WTC11 (cell line): ENCODE data around the gene MRPL11. TPM values are rescaled to one million over a fixed set of nuclear protein-coding genes. Genes with fewer than 3 reads are reported as not detected.

Experiments used
- ATAC-seq: fragments of 200-7000 bp; cut with Tn5 transposase; 2 replicates; pipeline ENCODE4 v1.10.0; 2021; ENCODE audit warnings: mild to moderate bottlenecking, moderate library complexity
- CTCF ChIA-PET: fragments of 300-600 bp; sonication (Branson Sonifier 250); formaldehyde crosslinking; loops from one replicate; lab custom pipeline; 2021; ENCODE audit warnings: antibody characterized with exemption; lab: Charles Lee
- POLR2A ChIA-PET: fragments of 350-600 bp; sonication (Branson Sonifier 250); formaldehyde crosslinking; loops from one replicate; lab custom pipeline; 2021; ENCODE audit warnings: antibody characterized with exemption; lab: Charles Lee
- DNase-seq: peaks from one replicate; pipeline ENCODE4 v3.0.0; 2021; ENCODE audit warnings: low spot score
- H3K27ac Mint-ChIP-seq: 2 replicates; pipeline ENCODE4 v1.8.0; 2021; ENCODE audit warnings: mixed read lengths
- H3K27me3 Mint-ChIP-seq: 2 replicates; pipeline ENCODE4 v1.8.0; 2021; ENCODE audit warnings: low read depth, mild to moderate bottlenecking, moderate library complexity, mixed read lengths
- H3K36me3 Mint-ChIP-seq: 2 replicates; pipeline ENCODE4 v1.8.0; 2021; ENCODE audit warnings: mixed read lengths
- H3K4me1 Mint-ChIP-seq: 2 replicates; pipeline ENCODE4 v1.8.0; 2022; ENCODE audit warnings: mixed read lengths
- H3K4me3 Mint-ChIP-seq: 2 replicates; pipeline ENCODE4 v1.8.0; 2021; ENCODE audit warnings: mild to moderate bottlenecking, moderate library complexity, mixed read lengths
- H3K9me3 Mint-ChIP-seq: 2 replicates; pipeline ENCODE4 v1.8.0; 2021; ENCODE audit warnings: mixed read lengths
- CREM ChIP-seq: sonication (generic); formaldehyde crosslinking; IDR thresholded peaks from 2 replicates; pipeline ENCODE4 v1.8.1; 2022; ENCODE audit warnings: mild to moderate bottlenecking, missing genetic modification reagents, moderate library complexity
- ESRRA ChIP-seq: sonication (generic); formaldehyde crosslinking; IDR thresholded peaks from 2 replicates; pipeline ENCODE4 v1.8.1; 2022; ENCODE audit warnings: mild to moderate bottlenecking, missing genetic modification reagents, borderline replicate concordance
- JAZF1 ChIP-seq: fragments of 250-450 bp; sonication (Bioruptor Pico); IDR thresholded peaks from 2 replicates; pipeline ENCODE4 v1.9.0; 2021; ENCODE audit warnings: moderate library complexity, mild to moderate bottlenecking, inconsistent platforms
- OVOL2 ChIP-seq: fragments of 250-450 bp; sonication (Bioruptor Pico); IDR thresholded peaks from 2 replicates; pipeline ENCODE4 v1.9.0; 2021; ENCODE audit warnings: mild to moderate bottlenecking, borderline replicate concordance
- PRRX2 ChIP-seq: fragments of 250-450 bp; sonication (Bioruptor Pico); IDR thresholded peaks from 2 replicates; pipeline ENCODE4 v1.8.0; 2021; ENCODE audit warnings: mild to moderate bottlenecking
- TEAD4 ChIP-seq: sonication (generic); formaldehyde crosslinking; IDR thresholded peaks from 2 replicates; pipeline ENCODE4 v1.8.0; 2022; ENCODE audit warnings: mild to moderate bottlenecking, missing genetic modification reagents
- ZBTB21 ChIP-seq: sonication (generic); formaldehyde crosslinking; IDR thresholded peaks from 2 replicates; pipeline ENCODE4 v1.8.1; 2023; ENCODE audit warnings: mild to moderate bottlenecking, missing genetic modification reagents, borderline replicate concordance
- ZNF138 ChIP-seq: sonication (generic); formaldehyde crosslinking; conservative IDR thresholded peaks from 2 replicates; pipeline ENCODE4 v1.8.1; 2022; ENCODE audit warnings: mild to moderate bottlenecking, moderate library complexity, missing genetic modification reagents
- ZNF317 ChIP-seq: sonication (generic); formaldehyde crosslinking; IDR thresholded peaks from 2 replicates; pipeline ENCODE4 v1.8.1; 2023; ENCODE audit warnings: low read depth, mild to moderate bottlenecking, moderate library complexity, missing genetic modification reagents, borderline replicate concordance
- total RNA-seq: library from RNA; stranded (reverse); gene quantifications from 3 replicates; pipeline ENCODE4 v1.2.3, GENCODE V29; 2021
- TF ChIP-seq, protein P1 (sequence below): fragments of 250-450 bp; sonication (Bioruptor Pico); conservative IDR thresholded peaks from 2 replicates; pipeline ENCODE4 v1.9.0; 2021; ENCODE audit warnings: mild to moderate bottlenecking
- TF ChIP-seq, protein P2 (sequence below): sonication (generic); formaldehyde crosslinking; IDR thresholded peaks from 2 replicates; pipeline ENCODE4 v1.8.0; 2023; ENCODE audit warnings: mild to moderate bottlenecking, missing genetic modification reagents
- TF ChIP-seq, protein P3 (sequence below): sonication (generic); formaldehyde crosslinking; conservative IDR thresholded peaks from 2 replicates; pipeline ENCODE4 v1.8.1; 2022; ENCODE audit warnings: mild to moderate bottlenecking, missing genetic modification reagents
- TF ChIP-seq, protein P4 (sequence below): sonication (generic); formaldehyde crosslinking; IDR thresholded peaks from 2 replicates; pipeline ENCODE4 v1.8.0; 2023; ENCODE audit warnings: missing genetic modification reagents, mild to moderate bottlenecking, borderline replicate concordance
- TF ChIP-seq, protein P5 (sequence below): fragments of 250-450 bp; sonication (Bioruptor Pico); IDR thresholded peaks from 2 replicates; pipeline ENCODE4 v1.9.0; 2021; ENCODE audit warnings: mild to moderate bottlenecking
- TF ChIP-seq, protein P6 (sequence below): fragments of 250-450 bp; sonication (Bioruptor Pico); IDR thresholded peaks from 2 replicates; pipeline ENCODE4 v2.1.2; 2022; ENCODE audit warnings: mild to moderate bottlenecking, moderate library complexity
- TF ChIP-seq, protein P7 (sequence below): fragments of 250-450 bp; sonication (Bioruptor Pico); IDR thresholded peaks from 2 replicates; pipeline ENCODE4 v1.9.0; 2021; ENCODE audit warnings: mild to moderate bottlenecking, borderline replicate concordance
- TF ChIP-seq, protein P8 (sequence below): fragments of 200-600 bp; IDR thresholded peaks from 2 replicates; pipeline ENCODE4 v1.8.0; 2022; ENCODE audit warnings: antibody characterized with exemption

MRPL11 gene
- total RNA-seq, 1 experiment from 2014 or later: 137 TPM

DNA sequence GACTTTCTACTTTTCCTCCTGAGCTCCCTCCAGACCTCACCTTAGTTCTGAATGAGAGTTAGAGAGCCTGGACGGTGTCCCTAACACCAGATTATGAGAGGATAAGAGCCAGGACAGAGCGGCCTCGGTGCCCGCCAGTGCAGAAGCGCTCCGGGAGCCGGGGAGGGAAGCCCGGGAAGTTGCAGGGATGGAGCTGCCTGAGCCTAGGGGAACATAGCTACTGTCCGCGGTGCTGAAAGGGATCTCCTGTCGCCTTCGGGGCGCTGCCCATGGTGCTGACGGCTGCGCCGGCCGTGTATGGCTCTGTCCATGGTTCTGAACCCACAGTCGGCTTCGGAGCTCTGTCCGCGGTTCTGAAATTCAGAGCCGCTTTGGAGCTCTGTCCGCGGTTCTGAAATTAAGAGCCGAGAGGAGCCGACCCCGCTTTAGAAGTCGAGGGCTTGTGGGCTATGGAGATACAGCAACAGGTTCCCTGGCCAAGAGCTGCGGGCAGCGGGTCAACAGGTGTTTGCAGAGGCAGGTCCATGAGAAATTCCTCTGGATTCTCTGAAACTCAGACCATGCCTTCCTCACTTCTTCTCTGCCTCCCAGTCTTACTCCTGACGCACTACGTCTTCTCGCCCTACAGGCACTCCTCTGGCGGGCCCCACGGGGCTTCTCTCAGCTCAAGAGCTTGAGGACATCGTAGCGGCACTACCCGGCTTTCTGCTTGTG lies 17.0 kb downstream of the MRPL11 start:
- peak; percentile 55 for ATAC-seq
- CTCF ChIA-PET: interaction anchor here (0.7 to 5.2 kb wide), 26 partner anchors 8 to 554 kb away, joined by 3 to 56 read pairs (median 6); partner anchors contain the start of genes DPP3, MRPL11, PELI3 and RBM4
- peak; percentile 95 for DNase-seq
- H3K36me3 Mint-ChIP-seq: no peaks in the 10 kb centered on the region
- no peaks in the 10 kb centered on the region for H3K9me3 Mint-ChIP-seq
- peaks cover 77% of the 10 kb centered on the region for H3K27me3 Mint-ChIP-seq
- H3K4me3 Mint-ChIP-seq: peak overlapping the region; percentile 68
- H3K27ac Mint-ChIP-seq: no peak overlapping the region
- POLR2A ChIA-PET: interaction anchor here (0.5 to 1.6 kb wide), 15 partner anchors 10 to 257 kb away, joined by 3 to 9 read pairs (median 4); partner anchors contain the start of genes CD248, DPP3, MRPL11 and PELI3
- peaks cover 27% of the 10 kb centered on the region for H3K4me1 Mint-ChIP-seq
- peak; percentile 100 for TF ChIP-seq PRRX2 (CRISPR knock-in tag)
- TF ChIP-seq TEAD4 (CRISPR knock-in tag): peak; percentile 100
- TF ChIP-seq ESRRA (CRISPR knock-in tag): peak; percentile 100
- TF ChIP-seq ZBTB21 (CRISPR knock-in tag): peak; percentile 100
- TF ChIP-seq, protein P1, sequence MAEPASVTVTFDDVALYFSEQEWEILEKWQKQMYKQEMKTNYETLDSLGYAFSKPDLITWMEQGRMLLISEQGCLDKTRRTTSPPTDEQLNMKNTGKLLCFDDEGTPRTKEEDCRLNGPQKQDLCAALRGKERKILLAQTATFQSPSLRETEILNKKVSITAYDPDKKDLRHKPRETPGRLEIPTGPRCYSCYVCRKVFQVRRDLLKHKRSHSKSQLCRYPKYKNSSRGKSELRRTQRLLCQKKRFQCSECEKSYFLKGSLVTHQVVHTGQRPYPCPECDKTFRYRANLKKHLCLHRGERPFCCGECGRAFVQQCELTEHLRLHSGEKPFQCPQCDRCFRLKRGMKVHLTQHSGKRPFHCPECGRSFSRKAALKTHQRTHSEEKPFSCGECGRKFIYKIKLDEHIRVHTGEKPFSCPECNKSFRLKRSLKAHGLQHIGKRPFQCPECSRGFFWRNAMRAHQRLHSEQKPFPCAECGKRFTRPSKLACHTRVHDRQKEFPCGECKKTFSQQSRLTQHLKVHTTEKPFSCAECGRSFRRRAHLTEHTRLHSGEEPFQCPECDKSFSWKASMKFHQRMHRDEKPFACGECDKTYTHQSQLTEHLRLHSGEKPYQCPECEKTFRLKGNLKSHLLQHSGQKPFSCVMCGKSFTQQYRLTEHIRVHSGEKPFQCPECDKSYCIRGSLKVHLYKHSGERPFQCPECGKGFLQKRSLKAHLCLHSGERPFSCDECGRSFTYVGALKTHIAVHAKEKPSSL (CRISPR knock-in tag): peak; percentile 98
- no peak for TF ChIP-seq JAZF1
- peak; percentile 100 for TF ChIP-seq ZNF317 (CRISPR knock-in tag)
- TF ChIP-seq ZNF138: peak; percentile 100
- TF ChIP-seq, protein P2, sequence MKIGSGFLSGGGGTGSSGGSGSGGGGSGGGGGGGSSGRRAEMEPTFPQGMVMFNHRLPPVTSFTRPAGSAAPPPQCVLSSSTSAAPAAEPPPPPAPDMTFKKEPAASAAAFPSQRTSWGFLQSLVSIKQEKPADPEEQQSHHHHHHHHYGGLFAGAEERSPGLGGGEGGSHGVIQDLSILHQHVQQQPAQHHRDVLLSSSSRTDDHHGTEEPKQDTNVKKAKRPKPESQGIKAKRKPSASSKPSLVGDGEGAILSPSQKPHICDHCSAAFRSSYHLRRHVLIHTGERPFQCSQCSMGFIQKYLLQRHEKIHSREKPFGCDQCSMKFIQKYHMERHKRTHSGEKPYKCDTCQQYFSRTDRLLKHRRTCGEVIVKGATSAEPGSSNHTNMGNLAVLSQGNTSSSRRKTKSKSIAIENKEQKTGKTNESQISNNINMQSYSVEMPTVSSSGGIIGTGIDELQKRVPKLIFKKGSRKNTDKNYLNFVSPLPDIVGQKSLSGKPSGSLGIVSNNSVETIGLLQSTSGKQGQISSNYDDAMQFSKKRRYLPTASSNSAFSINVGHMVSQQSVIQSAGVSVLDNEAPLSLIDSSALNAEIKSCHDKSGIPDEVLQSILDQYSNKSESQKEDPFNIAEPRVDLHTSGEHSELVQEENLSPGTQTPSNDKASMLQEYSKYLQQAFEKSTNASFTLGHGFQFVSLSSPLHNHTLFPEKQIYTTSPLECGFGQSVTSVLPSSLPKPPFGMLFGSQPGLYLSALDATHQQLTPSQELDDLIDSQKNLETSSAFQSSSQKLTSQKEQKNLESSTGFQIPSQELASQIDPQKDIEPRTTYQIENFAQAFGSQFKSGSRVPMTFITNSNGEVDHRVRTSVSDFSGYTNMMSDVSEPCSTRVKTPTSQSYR: peak; percentile 100
- TF ChIP-seq, protein P3, sequence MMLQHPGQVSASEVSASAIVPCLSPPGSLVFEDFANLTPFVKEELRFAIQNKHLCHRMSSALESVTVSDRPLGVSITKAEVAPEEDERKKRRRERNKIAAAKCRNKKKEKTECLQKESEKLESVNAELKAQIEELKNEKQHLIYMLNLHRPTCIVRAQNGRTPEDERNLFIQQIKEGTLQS (CRISPR knock-in tag): peak; percentile 100
- TF ChIP-seq, protein P4, sequence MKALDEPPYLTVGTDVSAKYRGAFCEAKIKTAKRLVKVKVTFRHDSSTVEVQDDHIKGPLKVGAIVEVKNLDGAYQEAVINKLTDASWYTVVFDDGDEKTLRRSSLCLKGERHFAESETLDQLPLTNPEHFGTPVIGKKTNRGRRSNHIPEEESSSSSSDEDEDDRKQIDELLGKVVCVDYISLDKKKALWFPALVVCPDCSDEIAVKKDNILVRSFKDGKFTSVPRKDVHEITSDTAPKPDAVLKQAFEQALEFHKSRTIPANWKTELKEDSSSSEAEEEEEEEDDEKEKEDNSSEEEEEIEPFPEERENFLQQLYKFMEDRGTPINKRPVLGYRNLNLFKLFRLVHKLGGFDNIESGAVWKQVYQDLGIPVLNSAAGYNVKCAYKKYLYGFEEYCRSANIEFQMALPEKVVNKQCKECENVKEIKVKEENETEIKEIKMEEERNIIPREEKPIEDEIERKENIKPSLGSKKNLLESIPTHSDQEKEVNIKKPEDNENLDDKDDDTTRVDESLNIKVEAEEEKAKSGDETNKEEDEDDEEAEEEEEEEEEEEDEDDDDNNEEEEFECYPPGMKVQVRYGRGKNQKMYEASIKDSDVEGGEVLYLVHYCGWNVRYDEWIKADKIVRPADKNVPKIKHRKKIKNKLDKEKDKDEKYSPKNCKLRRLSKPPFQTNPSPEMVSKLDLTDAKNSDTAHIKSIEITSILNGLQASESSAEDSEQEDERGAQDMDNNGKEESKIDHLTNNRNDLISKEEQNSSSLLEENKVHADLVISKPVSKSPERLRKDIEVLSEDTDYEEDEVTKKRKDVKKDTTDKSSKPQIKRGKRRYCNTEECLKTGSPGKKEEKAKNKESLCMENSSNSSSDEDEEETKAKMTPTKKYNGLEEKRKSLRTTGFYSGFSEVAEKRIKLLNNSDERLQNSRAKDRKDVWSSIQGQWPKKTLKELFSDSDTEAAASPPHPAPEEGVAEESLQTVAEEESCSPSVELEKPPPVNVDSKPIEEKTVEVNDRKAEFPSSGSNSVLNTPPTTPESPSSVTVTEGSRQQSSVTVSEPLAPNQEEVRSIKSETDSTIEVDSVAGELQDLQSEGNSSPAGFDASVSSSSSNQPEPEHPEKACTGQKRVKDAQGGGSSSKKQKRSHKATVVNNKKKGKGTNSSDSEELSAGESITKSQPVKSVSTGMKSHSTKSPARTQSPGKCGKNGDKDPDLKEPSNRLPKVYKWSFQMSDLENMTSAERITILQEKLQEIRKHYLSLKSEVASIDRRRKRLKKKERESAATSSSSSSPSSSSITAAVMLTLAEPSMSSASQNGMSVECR: peak; percentile 100
- TF ChIP-seq CREM: peak; percentile 100
- TF ChIP-seq, protein P5, sequence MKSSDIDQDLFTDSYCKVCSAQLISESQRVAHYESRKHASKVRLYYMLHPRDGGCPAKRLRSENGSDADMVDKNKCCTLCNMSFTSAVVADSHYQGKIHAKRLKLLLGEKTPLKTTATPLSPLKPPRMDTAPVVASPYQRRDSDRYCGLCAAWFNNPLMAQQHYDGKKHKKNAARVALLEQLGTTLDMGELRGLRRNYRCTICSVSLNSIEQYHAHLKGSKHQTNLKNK: peak; percentile 79; the same call in 1 of the 2 replicates
- TF ChIP-seq, protein P6, sequence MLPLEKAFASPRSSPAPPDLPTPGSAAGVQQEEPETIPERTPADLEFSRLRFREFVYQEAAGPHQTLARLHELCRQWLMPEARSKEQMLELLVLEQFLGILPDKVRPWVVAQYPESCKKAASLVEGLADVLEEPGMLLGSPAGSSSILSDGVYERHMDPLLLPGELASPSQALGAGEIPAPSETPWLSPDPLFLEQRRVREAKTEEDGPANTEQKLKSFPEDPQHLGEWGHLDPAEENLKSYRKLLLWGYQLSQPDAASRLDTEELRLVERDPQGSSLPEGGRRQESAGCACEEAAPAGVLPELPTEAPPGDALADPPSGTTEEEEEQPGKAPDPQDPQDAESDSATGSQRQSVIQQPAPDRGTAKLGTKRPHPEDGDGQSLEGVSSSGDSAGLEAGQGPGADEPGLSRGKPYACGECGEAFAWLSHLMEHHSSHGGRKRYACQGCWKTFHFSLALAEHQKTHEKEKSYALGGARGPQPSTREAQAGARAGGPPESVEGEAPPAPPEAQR (CRISPR knock-in tag): peak; percentile 100
- TF ChIP-seq, protein P7, sequence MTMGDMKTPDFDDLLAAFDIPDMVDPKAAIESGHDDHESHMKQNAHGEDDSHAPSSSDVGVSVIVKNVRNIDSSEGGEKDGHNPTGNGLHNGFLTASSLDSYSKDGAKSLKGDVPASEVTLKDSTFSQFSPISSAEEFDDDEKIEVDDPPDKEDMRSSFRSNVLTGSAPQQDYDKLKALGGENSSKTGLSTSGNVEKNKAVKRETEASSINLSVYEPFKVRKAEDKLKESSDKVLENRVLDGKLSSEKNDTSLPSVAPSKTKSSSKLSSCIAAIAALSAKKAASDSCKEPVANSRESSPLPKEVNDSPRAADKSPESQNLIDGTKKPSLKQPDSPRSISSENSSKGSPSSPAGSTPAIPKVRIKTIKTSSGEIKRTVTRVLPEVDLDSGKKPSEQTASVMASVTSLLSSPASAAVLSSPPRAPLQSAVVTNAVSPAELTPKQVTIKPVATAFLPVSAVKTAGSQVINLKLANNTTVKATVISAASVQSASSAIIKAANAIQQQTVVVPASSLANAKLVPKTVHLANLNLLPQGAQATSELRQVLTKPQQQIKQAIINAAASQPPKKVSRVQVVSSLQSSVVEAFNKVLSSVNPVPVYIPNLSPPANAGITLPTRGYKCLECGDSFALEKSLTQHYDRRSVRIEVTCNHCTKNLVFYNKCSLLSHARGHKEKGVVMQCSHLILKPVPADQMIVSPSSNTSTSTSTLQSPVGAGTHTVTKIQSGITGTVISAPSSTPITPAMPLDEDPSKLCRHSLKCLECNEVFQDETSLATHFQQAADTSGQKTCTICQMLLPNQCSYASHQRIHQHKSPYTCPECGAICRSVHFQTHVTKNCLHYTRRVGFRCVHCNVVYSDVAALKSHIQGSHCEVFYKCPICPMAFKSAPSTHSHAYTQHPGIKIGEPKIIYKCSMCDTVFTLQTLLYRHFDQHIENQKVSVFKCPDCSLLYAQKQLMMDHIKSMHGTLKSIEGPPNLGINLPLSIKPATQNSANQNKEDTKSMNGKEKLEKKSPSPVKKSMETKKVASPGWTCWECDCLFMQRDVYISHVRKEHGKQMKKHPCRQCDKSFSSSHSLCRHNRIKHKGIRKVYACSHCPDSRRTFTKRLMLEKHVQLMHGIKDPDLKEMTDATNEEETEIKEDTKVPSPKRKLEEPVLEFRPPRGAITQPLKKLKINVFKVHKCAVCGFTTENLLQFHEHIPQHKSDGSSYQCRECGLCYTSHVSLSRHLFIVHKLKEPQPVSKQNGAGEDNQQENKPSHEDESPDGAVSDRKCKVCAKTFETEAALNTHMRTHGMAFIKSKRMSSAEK (CRISPR knock-in tag): peak; percentile 99
- peak; percentile 87; the same call in 1 of the 2 replicates for TF ChIP-seq OVOL2 (CRISPR knock-in tag)
- TF ChIP-seq, protein P8, sequence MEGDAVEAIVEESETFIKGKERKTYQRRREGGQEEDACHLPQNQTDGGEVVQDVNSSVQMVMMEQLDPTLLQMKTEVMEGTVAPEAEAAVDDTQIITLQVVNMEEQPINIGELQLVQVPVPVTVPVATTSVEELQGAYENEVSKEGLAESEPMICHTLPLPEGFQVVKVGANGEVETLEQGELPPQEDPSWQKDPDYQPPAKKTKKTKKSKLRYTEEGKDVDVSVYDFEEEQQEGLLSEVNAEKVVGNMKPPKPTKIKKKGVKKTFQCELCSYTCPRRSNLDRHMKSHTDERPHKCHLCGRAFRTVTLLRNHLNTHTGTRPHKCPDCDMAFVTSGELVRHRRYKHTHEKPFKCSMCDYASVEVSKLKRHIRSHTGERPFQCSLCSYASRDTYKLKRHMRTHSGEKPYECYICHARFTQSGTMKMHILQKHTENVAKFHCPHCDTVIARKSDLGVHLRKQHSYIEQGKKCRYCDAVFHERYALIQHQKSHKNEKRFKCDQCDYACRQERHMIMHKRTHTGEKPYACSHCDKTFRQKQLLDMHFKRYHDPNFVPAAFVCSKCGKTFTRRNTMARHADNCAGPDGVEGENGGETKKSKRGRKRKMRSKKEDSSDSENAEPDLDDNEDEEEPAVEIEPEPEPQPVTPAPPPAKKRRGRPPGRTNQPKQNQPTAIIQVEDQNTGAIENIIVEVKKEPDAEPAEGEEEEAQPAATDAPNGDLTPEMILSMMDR: no peak
